ENCODE measurements around the gene DIAPH2.
A peak's percentile ranks its signal among the peaks of the same experiment; 100 is the strongest.

Gene DIAPH2

DNA sequence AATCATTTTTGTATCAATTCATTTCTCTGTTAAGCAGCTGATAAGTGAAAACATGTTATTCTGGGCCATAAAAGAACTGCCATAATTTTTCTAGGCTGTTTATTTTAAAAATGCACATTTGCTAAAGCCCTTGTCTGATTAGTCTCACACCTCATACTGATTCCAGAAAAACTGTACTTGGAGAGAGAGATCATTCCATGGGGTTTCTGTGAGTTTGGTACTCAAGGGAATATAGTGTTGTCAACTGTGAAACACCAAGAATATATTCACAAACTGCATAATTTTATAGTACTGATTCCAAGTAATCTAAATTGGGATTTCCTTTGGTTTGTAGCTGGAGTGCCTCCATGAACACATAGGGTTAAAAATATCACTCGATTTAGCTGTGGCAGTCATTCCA is 746.6 kb downstream of the DIAPH2 start:
- H3K27ac Mint-ChIP-seq: no peak overlapping the region
- ATAC-seq: no peak
- H3K4me3 Mint-ChIP-seq: no peak overlapping the region
- no peaks in the 10 kb centered on the region for H3K4me1 Mint-ChIP-seq
- no peak for DNase-seq (ENCODE audit: low spot score in 2 of 2)
- peaks cover 8% of the 10 kb centered on the region for H3K36me3 Mint-ChIP-seq
- no peaks in the 10 kb centered on the region for H3K9me3 Mint-ChIP-seq

DNA sequence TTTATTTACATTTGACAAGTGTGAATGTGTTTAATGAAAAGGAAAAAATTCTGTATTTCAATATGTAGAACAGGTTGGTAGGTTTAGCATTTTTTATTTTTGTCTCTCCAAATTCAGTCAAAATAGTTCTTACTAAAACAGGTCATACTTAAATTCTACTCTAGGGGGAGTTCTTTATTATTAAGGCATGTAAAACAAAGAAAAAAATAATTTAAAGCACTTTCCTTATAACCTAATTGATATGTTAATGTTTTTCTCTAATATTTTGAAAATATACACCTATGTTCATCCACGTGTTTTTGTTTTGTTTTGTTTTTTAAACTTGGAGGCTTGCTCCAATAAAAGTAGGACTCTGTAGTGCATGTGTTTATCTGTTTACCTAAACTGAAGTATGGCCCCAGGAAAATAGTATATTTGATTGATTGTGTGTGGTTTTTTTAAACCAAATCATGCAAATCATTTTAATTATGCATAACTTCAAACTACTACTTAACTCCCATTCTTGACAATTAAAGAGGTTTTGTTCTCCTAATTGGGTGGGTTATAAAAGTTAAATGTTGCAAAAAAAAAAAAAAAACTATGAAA is 761.7 kb downstream of the DIAPH2 start:
- no peaks in the 10 kb centered on the region for H3K9me3 Mint-ChIP-seq
- ATAC-seq (no peak), DNase-seq (ENCODE audit: low spot score in 2 of 2) (no peak)

DNA sequence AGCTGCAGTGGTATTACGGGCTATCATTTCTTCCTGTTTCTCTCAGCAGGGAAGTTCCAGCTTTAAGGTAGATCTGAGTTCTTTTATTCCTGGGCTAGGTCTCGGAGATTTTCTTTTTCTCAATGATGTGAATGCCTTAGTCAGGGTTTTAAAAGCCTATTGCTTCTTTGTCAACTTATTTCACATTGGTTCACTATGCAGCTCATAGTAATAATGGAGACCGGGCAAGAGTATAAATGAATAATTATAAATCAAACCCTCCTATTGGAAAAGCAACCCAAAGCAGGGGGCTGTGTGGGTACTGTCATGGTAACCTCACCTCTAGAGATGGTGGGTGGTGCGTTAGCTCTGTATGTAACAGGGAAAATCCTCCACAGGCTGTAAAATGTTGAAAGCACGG is 762.7 kb downstream of the DIAPH2 start:
- H3K36me3 Mint-ChIP-seq: no peaks in the 10 kb centered on the region
- ATAC-seq (no peak), DNase-seq (ENCODE audit: low spot score in 2 of 2) (no peak)
- no peak overlapping the region for H3K4me3 Mint-ChIP-seq
- no peak overlapping the region for H3K27ac Mint-ChIP-seq
- no peaks in the 10 kb centered on the region for H3K9me3 Mint-ChIP-seq
- H3K4me1 Mint-ChIP-seq: no peaks in the 10 kb centered on the region

More for the DNA sequence above, 761.7 kb downstream of the DIAPH2 start:
- Mint-ChIP-seq H3K4me3 (no peak overlapping the region), H3K27ac (no peak overlapping the region), H3K36me3 (no peaks in the 10 kb centered on the region), H3K4me1 (no peaks in the 10 kb centered on the region)

DNA sequence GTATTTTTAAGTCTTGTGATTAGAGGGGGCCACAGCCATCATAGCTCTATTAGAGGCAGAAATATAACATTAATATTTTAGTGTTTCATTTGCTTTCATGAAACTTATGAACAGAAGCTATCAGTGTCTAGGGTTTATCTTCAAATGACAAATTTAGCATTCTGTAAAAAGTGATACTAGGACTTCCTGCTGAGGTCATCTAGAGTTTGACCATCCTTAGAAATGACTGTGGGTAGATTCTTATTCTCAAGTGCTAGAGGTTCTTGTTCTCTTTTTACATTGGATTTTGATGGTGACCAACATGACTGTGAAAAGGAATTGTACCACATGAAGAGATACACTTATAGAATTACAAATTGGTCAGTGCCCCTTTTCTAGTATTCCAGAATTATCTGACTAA is 767.6 kb downstream of the DIAPH2 start:
- no peak overlapping the region for H3K27ac Mint-ChIP-seq
- no peaks in the 10 kb centered on the region for H3K4me1 Mint-ChIP-seq
- no peaks in the 10 kb centered on the region for H3K9me3 Mint-ChIP-seq
- DNase-seq (ENCODE audit: low spot score in 2 of 2) (no peak), ATAC-seq (no peak)
- H3K4me3 Mint-ChIP-seq: no peak overlapping the region
- H3K36me3 Mint-ChIP-seq: no peaks in the 10 kb centered on the region

DNA sequence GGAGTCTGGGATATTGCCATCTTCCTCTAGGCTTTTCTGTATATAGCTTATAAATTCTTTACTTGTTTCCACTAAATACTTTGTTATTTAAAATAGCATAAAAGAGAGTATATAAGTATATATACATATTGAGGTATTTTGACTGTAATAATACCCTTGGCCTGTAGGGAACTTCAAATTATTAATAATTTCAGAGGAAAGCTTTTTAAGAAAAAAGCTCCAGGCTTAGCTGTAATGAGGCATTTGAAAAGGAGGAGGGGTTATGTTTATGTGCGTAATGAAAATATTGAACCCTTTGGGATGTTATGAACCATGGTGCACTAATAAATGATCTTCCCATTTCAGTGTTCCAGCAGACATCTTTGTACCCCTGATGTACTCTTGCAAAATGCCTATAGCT is 777.1 kb downstream of the DIAPH2 start:
- no peak overlapping the region for H3K27ac Mint-ChIP-seq
- no peaks in the 10 kb centered on the region for H3K9me3 Mint-ChIP-seq
- no peak for ATAC-seq
- H3K4me1 Mint-ChIP-seq: no peaks in the 10 kb centered on the region
- H3K4me3 Mint-ChIP-seq: no peak overlapping the region
- no peak for DNase-seq (ENCODE audit: low spot score in 2 of 2)
- no peaks in the 10 kb centered on the region for H3K36me3 Mint-ChIP-seq

DNA sequence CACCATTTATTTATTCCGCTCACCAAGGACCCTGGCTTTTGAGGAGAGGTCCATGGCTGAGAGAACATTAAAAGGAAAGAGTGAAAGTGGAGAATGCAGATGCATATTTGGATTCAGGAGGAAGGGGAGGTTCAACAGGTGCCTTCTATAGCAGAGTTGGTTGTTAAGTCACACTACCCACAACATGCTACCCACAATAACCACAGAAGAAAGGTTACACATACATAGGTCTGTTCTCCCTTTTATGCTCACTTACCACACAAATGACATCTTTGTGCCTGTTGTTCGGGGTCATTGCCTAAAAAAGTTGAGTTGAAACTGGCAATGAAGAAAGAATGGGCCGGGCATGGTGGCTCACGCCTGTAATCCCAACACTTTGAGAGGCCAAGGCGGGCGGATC is 786.4 kb downstream of the DIAPH2 start:
- H3K9me3 Mint-ChIP-seq: no peaks in the 10 kb centered on the region
- no peaks in the 10 kb centered on the region for H3K4me1 Mint-ChIP-seq
- no peak overlapping the region for H3K27ac Mint-ChIP-seq
- H3K4me3 Mint-ChIP-seq: no peak overlapping the region
- DNase-seq (ENCODE audit: low spot score in 2 of 2) (no peak), ATAC-seq (peak; percentile 40)
- no peaks in the 10 kb centered on the region for H3K36me3 Mint-ChIP-seq

DNA sequence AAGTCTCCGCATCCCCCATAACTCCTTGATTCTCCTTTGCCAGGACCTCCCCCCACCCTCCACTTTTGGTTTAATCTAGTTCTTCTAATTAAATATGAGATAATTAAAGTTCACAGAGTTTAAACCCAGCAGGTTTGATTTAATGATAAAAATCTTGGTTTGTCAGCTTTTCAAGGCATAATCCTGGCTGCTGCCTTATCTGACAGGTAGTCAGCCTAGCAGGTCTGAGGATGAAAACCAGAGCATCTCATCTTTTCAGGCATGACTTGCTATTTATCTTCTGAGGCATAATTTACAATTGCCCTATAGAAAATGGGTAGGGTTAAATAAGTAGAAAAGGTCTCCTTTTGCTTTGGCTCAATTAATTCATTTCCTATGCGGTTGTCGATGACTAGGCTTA is 790.3 kb downstream of the DIAPH2 start:
- no peak overlapping the region for H3K27ac Mint-ChIP-seq
- H3K4me3 Mint-ChIP-seq: no peak overlapping the region
- H3K9me3 Mint-ChIP-seq: no peaks in the 10 kb centered on the region
- DNase-seq (ENCODE audit: low spot score in 2 of 2) (no peak), ATAC-seq (no peak)
- no peaks in the 10 kb centered on the region for H3K36me3 Mint-ChIP-seq
- no peaks in the 10 kb centered on the region for H3K4me1 Mint-ChIP-seq

DNA sequence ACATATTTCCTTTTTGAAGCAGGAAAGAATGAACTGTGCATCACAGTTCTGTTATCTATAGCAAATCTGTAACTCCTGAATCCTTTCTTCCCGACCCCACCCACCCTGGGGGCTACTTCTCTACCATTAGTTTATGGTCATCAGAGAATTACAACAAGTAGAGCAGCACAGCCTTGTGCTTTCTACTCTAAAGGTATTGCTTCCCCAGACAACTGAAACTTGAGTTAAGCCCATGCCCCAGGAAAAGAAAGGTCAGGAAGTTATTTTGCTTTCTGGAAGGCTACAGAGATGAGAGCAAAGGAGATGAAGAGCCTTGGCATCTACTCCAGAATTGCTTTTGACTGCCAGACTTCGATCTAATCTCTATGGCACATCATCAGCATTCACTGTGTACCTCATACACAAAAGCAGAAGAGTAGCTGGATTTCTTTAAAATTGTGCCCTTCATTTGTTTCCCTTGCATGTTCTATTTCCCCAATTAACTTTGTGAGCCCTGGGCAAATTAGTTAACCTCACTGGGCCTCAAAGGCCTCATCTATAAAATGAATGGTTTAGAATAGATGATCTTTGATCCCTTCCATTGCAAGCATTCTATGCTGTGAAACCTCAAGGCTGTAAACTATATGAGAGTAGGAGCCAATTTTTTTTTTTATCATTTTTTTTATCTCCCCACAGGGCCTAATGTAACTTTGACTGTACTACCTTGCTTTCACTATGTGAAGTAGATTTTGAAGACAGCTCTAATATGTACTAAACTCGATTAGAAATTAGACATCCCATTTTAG is 794.7 kb downstream of the DIAPH2 start:
- Mint-ChIP-seq H3K4me1 (no peaks in the 10 kb centered on the region), H3K9me3 (no peaks in the 10 kb centered on the region), H3K36me3 (no peaks in the 10 kb centered on the region), H3K27ac (no peak overlapping the region), H3K4me3 (no peak overlapping the region)
- DNase-seq (ENCODE audit: low spot score in 2 of 2) (no peak), ATAC-seq (no peak)

DNA sequence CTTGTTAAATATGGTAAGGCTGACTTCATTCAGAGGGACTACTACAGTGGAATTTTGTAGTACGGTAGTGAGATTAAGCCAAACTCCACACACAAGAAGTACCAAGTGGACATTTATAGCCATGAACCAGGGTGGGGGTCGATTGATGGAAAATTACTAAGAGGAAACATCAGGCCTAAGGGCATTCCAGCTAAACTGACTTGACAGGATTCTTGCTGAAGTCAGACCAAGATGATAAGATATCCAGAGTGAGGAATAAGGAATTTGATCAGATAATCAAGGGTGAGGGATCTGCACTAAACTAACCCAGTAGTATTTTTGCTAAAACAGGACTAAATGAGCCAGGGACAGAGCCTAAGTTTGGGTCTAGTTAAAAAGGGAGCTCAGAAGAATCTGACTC is 796.6 kb downstream of the DIAPH2 start:
- Mint-ChIP-seq H3K27ac (no peak overlapping the region), H3K9me3 (no peaks in the 10 kb centered on the region)

DNA sequence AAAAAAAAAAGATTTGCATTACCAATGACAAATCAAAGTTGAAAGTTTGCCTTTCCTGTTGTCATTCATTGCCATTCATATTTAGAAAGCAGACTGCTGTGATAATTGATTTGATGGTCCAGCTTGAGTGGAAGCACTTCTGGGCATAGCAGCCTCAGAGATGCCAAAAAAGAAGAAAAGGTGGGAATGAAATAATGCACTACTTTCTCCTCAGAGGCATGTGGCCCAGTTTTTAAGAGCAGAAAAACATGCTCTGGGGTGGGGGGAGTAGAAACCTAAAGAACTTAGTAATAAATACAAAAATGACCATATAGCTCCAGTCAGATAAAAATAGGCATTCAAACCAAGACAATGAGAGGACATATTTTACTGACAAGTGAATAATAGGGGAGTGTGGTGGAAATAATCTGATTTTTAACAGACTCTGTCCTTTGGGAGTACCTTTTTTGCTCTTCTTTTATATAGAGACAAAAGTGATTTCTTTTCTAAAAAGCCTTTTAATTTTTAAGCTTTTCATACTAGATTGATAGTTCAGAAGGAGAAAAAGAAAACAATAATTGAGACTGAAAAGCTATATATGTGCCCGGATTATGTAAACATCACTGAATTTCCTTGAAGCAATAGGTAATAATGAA is 798.1 kb downstream of the DIAPH2 start:
- no peaks in the 10 kb centered on the region for H3K4me1 Mint-ChIP-seq
- H3K4me3 Mint-ChIP-seq: no peak overlapping the region
- no peak for ATAC-seq

More for the DNA sequence above, 796.6 kb downstream of the DIAPH2 start:
- DNase-seq (ENCODE audit: low spot score in 2 of 2): no peak
- H3K36me3 Mint-ChIP-seq: no peaks in the 10 kb centered on the region
- ATAC-seq: no peak
- no peak overlapping the region for H3K4me3 Mint-ChIP-seq
- H3K4me1 Mint-ChIP-seq: no peaks in the 10 kb centered on the region

DNA sequence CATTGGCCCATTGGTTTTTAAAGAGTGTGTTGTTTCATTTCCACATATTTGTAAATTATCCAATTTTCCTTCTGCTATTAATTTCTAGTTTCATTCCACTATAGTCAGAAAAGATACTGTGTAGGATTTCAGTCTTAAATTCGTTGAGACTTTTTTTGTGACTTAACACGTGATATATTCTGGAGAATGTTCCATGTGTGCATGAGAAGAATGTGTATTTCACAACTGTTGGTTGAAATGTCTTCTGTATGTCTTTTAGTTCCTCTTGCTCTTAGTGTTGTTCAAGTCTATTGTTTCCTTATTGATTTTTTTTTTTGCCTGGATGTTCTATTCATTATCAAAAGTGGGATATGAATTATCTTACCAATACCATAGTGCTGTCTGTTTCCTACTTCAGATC is 806.0 kb downstream of the DIAPH2 start:
- Mint-ChIP-seq H3K4me1 (peaks cover 6% of the 10 kb centered on the region), H3K9me3 (no peaks in the 10 kb centered on the region), H3K36me3 (no peaks in the 10 kb centered on the region), H3K4me3 (no peak overlapping the region), H3K27ac (no peak overlapping the region)
- DNase-seq (ENCODE audit: low spot score in 2 of 2) (no peak), ATAC-seq (no peak)

More for the DNA sequence above, 798.1 kb downstream of the DIAPH2 start:
- DNase-seq (ENCODE audit: low spot score in 2 of 2): no peak
- no peak overlapping the region for H3K27ac Mint-ChIP-seq
- H3K36me3 Mint-ChIP-seq: no peaks in the 10 kb centered on the region
- no peaks in the 10 kb centered on the region for H3K9me3 Mint-ChIP-seq

DNA sequence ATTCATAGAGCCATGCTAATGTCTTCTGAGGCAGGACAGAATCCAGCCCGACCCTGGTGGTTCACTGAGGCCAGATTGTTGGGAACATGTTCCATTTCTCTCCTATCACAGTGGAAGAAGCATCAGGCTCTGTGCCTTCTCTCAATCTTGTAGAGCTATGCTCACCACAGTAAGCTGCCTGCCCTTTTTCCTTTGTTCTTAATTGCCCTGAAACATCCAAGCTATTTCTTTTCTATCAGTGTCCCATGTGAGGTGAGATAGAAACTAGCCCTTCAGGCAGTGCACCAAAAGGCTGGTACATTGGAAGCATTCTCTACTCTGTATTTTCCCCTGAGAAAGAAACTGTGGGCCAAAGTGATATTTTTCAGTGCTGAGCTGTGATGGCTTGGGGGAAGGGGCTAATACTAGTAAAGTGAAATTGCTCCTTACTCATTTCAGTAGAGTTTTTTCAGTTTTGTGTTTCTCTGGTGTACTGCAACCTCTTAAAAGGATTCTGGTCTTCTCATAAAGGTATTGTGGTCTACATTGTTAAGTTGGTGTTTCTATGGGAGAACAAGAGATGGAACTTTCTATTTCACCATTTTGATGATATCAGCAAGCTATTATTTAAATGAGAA is 810.2 kb downstream of the DIAPH2 start:
- H3K4me3 Mint-ChIP-seq: no peak overlapping the region
- peaks cover 6% of the 10 kb centered on the region for H3K4me1 Mint-ChIP-seq
- no peak for DNase-seq (ENCODE audit: low spot score in 2 of 2)
- peak; percentile 76 for ATAC-seq
- H3K36me3 Mint-ChIP-seq: no peaks in the 10 kb centered on the region
- no peak overlapping the region for H3K27ac Mint-ChIP-seq
- no peaks in the 10 kb centered on the region for H3K9me3 Mint-ChIP-seq

DNA sequence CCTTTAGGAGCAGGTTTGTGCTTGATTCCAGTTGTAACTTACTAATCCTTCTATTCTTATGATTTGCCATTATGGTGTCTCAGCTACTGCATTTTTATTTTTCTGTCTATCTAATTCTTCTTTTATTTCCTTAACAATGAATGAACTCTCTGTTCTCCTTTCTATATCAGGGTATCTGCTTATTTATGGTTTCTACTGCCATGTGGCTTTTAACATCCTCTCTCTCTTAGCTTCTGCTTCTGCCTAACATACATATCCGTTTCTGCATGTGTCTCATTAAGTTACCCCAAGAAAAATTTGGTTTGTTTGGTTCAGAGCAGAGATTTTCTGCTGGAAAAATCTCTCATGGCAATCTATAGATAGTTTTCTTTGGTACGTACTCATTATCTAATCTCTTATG is 813.5 kb downstream of the DIAPH2 start:
- ATAC-seq (no peak), DNase-seq (ENCODE audit: low spot score in 2 of 2) (no peak)
- Mint-ChIP-seq H3K27ac (no peak overlapping the region), H3K4me3 (no peak overlapping the region), H3K9me3 (no peaks in the 10 kb centered on the region), H3K36me3 (no peaks in the 10 kb centered on the region), H3K4me1 (peaks cover 6% of the 10 kb centered on the region)

DNA sequence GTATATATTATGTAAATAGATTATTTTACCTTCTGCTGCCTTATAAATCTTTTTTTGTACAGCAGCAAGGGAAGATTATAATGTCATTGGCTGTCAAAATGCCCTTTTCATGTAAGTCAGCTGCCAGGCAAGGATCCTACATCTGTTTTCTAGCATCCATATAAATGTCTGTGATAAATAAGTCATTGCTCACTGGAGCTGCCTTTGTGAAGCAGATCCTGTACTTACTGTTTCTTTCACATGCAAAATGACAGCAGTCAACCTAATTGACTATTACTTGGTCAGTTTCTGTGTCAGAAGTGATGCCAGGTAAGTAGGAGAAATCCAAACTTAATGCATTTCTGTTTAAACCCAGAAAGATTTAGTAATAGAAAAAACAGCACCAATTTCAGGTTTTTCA is 819.8 kb downstream of the DIAPH2 start:
- Mint-ChIP-seq H3K27ac (no peak overlapping the region), H3K4me3 (no peak overlapping the region), H3K4me1 (no peaks in the 10 kb centered on the region), H3K36me3 (no peaks in the 10 kb centered on the region), H3K9me3 (no peaks in the 10 kb centered on the region)
- DNase-seq (ENCODE audit: low spot score in 2 of 2) (no peak), ATAC-seq (no peak)

DNA sequence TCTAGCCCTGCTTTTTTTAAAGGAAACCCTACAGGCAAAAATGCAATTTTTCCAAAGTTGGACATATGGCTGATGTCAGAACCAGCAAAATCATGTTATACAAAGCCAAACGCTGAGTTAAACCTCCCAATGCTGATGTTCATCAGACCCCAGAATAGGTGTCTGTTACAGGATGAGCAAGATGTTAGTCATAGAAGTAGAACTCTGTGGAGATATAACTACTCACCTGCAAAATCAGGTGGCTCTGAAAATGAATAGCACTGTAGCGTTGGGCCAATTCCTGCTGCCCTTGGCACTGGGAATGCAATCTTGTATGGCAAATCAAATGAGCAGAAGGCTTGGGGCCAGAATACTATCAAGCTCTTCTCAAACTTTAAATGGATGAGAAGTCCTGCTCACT is 833.1 kb downstream of the DIAPH2 start:
- Mint-ChIP-seq H3K36me3 (no peaks in the 10 kb centered on the region), H3K4me3 (no peak overlapping the region), H3K27ac (no peak overlapping the region), H3K9me3 (no peaks in the 10 kb centered on the region), H3K4me1 (no peaks in the 10 kb centered on the region)
- ATAC-seq: no peak
- DNase-seq (ENCODE audit: low spot score in 2 of 2): no peak

DNA sequence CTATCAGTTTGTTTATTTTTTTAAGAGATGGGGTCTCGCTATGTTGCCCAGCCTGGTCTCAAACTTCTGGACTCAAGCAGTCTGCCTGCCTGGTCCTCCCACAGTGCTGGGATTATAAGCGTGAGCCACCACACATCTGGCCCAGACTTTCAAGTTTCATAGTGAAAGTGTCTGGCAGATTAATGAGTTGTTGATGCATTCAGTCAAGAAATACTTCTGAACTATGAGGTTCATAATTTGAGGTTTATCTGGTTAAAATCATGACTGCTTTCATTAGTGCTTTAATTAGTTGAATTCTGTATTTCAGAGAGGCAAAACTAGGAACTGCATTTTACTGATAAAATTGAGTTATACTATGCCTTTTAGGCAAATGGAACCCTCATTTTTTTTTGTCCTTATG is 837.7 kb downstream of the DIAPH2 start:
- no peak overlapping the region for H3K27ac Mint-ChIP-seq
- DNase-seq (ENCODE audit: low spot score in 2 of 2) (no peak), ATAC-seq (no peak)
- H3K4me3 Mint-ChIP-seq: no peak overlapping the region
- H3K9me3 Mint-ChIP-seq: no peaks in the 10 kb centered on the region
- H3K4me1 Mint-ChIP-seq: no peaks in the 10 kb centered on the region
- H3K36me3 Mint-ChIP-seq: no peaks in the 10 kb centered on the region
